H9 (cell line): ENCODE measurements around the gene ARHGAP26. TPM values are rescaled to one million over a fixed set of nuclear protein-coding genes. Genes with fewer than 3 reads are reported as not detected.

Experiments
- DNase-seq: peaks from one replicate; pipeline ENCODE4 v3.0.0-alpha.2; 2017
- H2AFZ ChIP-seq: one replicate; pipeline ENCODE4 v1.6.1; 2013; ENCODE audit warnings: mild to moderate bottlenecking, low read length, control low read depth, moderate library complexity
- H2AK5ac ChIP-seq: 2 replicates; pipeline ENCODE4 v1.6.1; 2013; ENCODE audit warnings: low read length, control low read depth, mixed read lengths; ENCODE audit not compliant: insufficient read length
- H2BK120ac ChIP-seq: one replicate; pipeline ENCODE4 v1.6.1; 2013; ENCODE audit warnings: low read depth, mild to moderate bottlenecking, low read length, control low read depth, inconsistent platforms; ENCODE audit not compliant: poor library complexity, severe bottlenecking
- H2BK12ac ChIP-seq: 2 replicates; pipeline ENCODE4 v1.6.1; 2013; ENCODE audit warnings: low read length, control low read depth, mixed read lengths, low read depth; ENCODE audit not compliant: insufficient read length
- H2BK15ac ChIP-seq: 2 replicates; pipeline ENCODE4 v1.6.1; 2013; ENCODE audit warnings: low read depth, low read length, control low read depth
- H2BK20ac ChIP-seq: one replicate; pipeline ENCODE4 v1.6.1; 2013; ENCODE audit warnings: low read depth, mild to moderate bottlenecking, low read length, control low read depth, inconsistent platforms; ENCODE audit not compliant: poor library complexity, severe bottlenecking
- H2BK5ac ChIP-seq: 2 replicates; pipeline ENCODE4 v1.6.1; 2013; ENCODE audit warnings: low read length, control low read depth, mixed read lengths; ENCODE audit not compliant: insufficient read length
- H3K14ac ChIP-seq: 2 replicates; pipeline ENCODE4 v1.6.1; 2013; ENCODE audit warnings: low read length, control low read depth; ENCODE audit not compliant: insufficient read depth
- H3K18ac ChIP-seq: 2 replicates; pipeline ENCODE4 v1.6.1; 2013; ENCODE audit warnings: low read depth, mild to moderate bottlenecking, mixed read lengths, low read length, control low read depth; ENCODE audit not compliant: insufficient read length
- H3K23ac ChIP-seq: 2 replicates; pipeline ENCODE4 v1.6.1; 2013; ENCODE audit warnings: low read length, control low read depth, mixed read lengths, low read depth; ENCODE audit not compliant: insufficient read length
- H3K23me2 ChIP-seq: 2 replicates; pipeline ENCODE4 v1.6.1; 2013; ENCODE audit warnings: low read depth, mild to moderate bottlenecking, mixed read lengths, low read length, control low read depth; ENCODE audit not compliant: insufficient read length, poor library complexity, severe bottlenecking
- H3K27ac ChIP-seq: 2 replicates; pipeline ENCODE4 v1.5.1; 2013; ENCODE audit warnings: low read length, control low read depth, mixed read lengths, low read depth; ENCODE audit not compliant: insufficient read length
- H3K27me3 ChIP-seq: 2 replicates; pipeline ENCODE4 v1.6.1; 2013; ENCODE audit warnings: low read length, control low read depth, inconsistent platforms; ENCODE audit not compliant: insufficient read depth
- H3K4ac ChIP-seq: 2 replicates; pipeline ENCODE4 v1.6.1; 2013; ENCODE audit warnings: low read depth, mild to moderate bottlenecking, control low read depth, inconsistent platforms, low read length, moderate library complexity
- H3K4me1 ChIP-seq: 2 replicates; pipeline ENCODE4 v1.6.1; 2013; ENCODE audit warnings: low read length, control low read depth, inconsistent platforms; ENCODE audit not compliant: insufficient read depth
- H3K4me2 ChIP-seq: 2 replicates; pipeline ENCODE4 v1.6.1; 2013; ENCODE audit warnings: low read length, control low read depth, mixed read lengths; ENCODE audit not compliant: insufficient read length, insufficient read depth
- H3K56ac ChIP-seq: 2 replicates; pipeline ENCODE4 v1.6.1; 2013; ENCODE audit warnings: low read depth, mild to moderate bottlenecking, mixed read lengths, low read length, control low read depth; ENCODE audit not compliant: insufficient read length
- H3K79me1 ChIP-seq: 2 replicates; pipeline ENCODE4 v1.6.1; 2013; ENCODE audit warnings: low read depth, mild to moderate bottlenecking, moderate library complexity, low read length, control low read depth, inconsistent platforms; ENCODE audit not compliant: insufficient read depth, poor library complexity, severe bottlenecking
- H3K79me2 ChIP-seq: 2 replicates; pipeline ENCODE4 v1.6.1; 2013; ENCODE audit warnings: low read length, control low read depth, inconsistent platforms; ENCODE audit not compliant: insufficient read depth
- H3K9ac ChIP-seq: 2 replicates; pipeline ENCODE4 v1.6.1; 2013; ENCODE audit warnings: low read length, control low read depth, mixed read lengths; ENCODE audit not compliant: insufficient read length; ENCODE audit errors: extremely low read depth
- H3K9me3 ChIP-seq: one replicate; pipeline ENCODE4 v1.6.1; 2013; ENCODE audit warnings: low read depth, low read length, inconsistent platforms; ENCODE audit not compliant: control insufficient read depth
- H3T11ph ChIP-seq: one replicate; pipeline ENCODE4 v1.6.1; 2013; ENCODE audit warnings: mild to moderate bottlenecking, low read length, control low read depth, inconsistent platforms
- H4K20me1 ChIP-seq: one replicate; pipeline ENCODE4 v1.6.1; 2013; ENCODE audit not compliant: control insufficient read depth, insufficient read length, insufficient read depth
- H4K5ac ChIP-seq: 2 replicates; pipeline ENCODE4 v1.6.1; 2013; ENCODE audit warnings: low read depth, mild to moderate bottlenecking, mixed read lengths, low read length, control low read depth; ENCODE audit not compliant: insufficient read length
- H4K8ac ChIP-seq: replicated peaks from 2 replicates; pipeline ENCODE4 v1.6.1; 2013; ENCODE audit warnings: low read length, control low read depth, mixed read lengths, low read depth; ENCODE audit not compliant: insufficient read length
- H4K91ac ChIP-seq: 2 replicates; pipeline ENCODE4 v1.6.1; 2013; ENCODE audit warnings: low read depth, mild to moderate bottlenecking, moderate library complexity, mixed read lengths, low read length, control low read depth; ENCODE audit not compliant: insufficient read length
- H3K27ac Mint-ChIP-seq, 3 experiments: 2 replicates in 2 of 3; 3 replicates in 1 of 3; pipeline ENCODE4 v1.8.0; 2020 to 2021; ENCODE audit warnings: mixed read lengths in 3 of 3, mild to moderate bottlenecking in 1 of 3, moderate library complexity in 1 of 3
- H3K27me3 Mint-ChIP-seq: 2 replicates; pipeline ENCODE4 v1.8.0; 2021; ENCODE audit warnings: low read depth, mild to moderate bottlenecking, moderate library complexity, mixed read lengths
- H3K36me3 Mint-ChIP-seq, 3 experiments: 2 replicates in 2 of 3; 3 replicates in 1 of 3; pipeline ENCODE4 v1.8.0; 2020 to 2021; ENCODE audit warnings: low read depth in 3 of 3, mixed read lengths in 3 of 3; ENCODE audit not compliant: insufficient read depth in 1 of 3
- H3K4me1 Mint-ChIP-seq, 2 experiments: 2 replicates each; pipeline ENCODE4 v1.8.0; 2020; ENCODE audit warnings: mixed read lengths in 2 of 2
- H3K4me3 Mint-ChIP-seq, 2 experiments: 2 replicates in 1 of 2; 3 replicates in 1 of 2; pipeline ENCODE4 v1.8.0; 2020 to 2021; ENCODE audit warnings: mild to moderate bottlenecking in 2 of 2, mixed read lengths in 2 of 2, moderate library complexity in 1 of 2
- H3K9me3 Mint-ChIP-seq, 2 experiments: 2 replicates in 1 of 2; 3 replicates in 1 of 2; pipeline ENCODE4 v1.8.0; 2020; ENCODE audit warnings: mild to moderate bottlenecking in 2 of 2, mixed read lengths in 2 of 2, moderate library complexity in 1 of 2
- WGBS: extraction: QIAGEN DNeasy Blood & Tissue Kit; methylation state at CpG from one replicate; pipeline ENCODE4 v1.1.7; 2013; ENCODE audit warnings: missing lambda C conversion rate, low lambda C conversion rate, mixed read lengths; ENCODE audit not compliant: insufficient read length; ENCODE audit errors: extremely low coverage; 5-methylcytosine and 5-hydroxymethylcytosine counted together
- total RNA-seq: library from RNA; stranded (reverse); gene quantifications from 2 replicates; pipeline ENCODE4 v1.2.1, GENCODE V29; 2021
- TF ChIP-seq, protein P1 (sequence below): fragments of 200-600 bp; sonication (generic); conservative IDR thresholded peaks from 3 replicates; pipeline ENCODE4 v1.8.0; 2021; ENCODE audit warnings: antibody characterized with exemption, mild to moderate bottlenecking

ARHGAP26 gene
- total RNA-seq, 1 experiment from 2014 or later: 13.8 TPM

DNA sequence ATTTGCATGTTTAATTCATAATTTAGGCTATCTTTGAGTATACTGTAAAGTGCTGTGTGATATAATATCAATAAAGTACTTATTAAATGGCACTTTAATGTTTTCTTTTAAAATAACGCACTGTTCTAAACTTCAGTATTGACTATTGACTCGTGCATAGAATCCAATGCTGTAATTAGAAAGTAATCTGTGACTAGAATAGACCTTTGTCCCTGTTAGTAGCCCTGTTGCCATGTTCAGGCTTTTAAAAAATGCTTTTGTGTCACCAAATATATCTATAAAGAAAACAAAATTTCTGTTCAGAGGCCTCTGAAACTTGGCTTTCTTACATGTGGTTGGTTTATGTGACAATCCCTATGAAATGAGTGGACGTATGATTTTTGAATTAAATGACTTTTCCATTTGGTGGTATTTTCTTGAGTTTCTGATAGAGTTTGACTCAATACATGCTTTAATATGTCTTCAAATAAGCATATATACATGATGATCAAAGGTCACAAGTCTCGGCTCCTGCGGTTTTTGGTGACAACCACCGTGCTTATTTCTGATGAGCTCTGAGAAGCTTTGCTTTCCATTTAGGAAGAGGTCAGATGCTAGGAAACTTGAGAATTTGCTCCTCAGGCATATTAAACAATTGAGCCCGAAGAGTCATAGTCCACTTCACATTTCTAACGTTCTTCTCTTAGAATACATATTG, 458.6 kb downstream of the ARHGAP26 start:
- peaks cover 17 to 19% of the 10 kb centered on the region in 2 experiments for H3K4me1 Mint-ChIP-seq
- Histone ChIP-seq H4K8ac (no peak overlapping the region), H3K56ac (no peak overlapping the region), H3T11ph (no peak overlapping the region), H2AK5ac (no peak overlapping the region), H4K91ac (no peak overlapping the region), H2BK15ac (no peak overlapping the region), H4K5ac (no peak overlapping the region), H3K4me2 (no peak overlapping the region), H3K79me2 (no peaks in the 10 kb centered on the region), H3K23ac (no peak overlapping the region), H3K18ac (no peak overlapping the region), H4K20me1 (no peaks in the 10 kb centered on the region), H3K4ac (no peak overlapping the region), H2AFZ (no peak overlapping the region), H3K27ac (no peak overlapping the region), H3K9ac (no peak overlapping the region), H3K9me3 (no peaks in the 10 kb centered on the region), H2BK12ac (no peak overlapping the region), H2BK120ac (no peak overlapping the region), H3K23me2 (no peaks in the 10 kb centered on the region), H3K4me1 (no peaks in the 10 kb centered on the region), H2BK5ac (no peak overlapping the region), H3K14ac (no peak overlapping the region), H3K79me1 (no peaks in the 10 kb centered on the region), H3K27me3 (no peaks in the 10 kb centered on the region), H2BK20ac (no peak overlapping the region)
- H3K36me3 Mint-ChIP-seq: peaks cover 0 to 3% (median 2%) of the 10 kb centered on the region in 3 experiments; a peak in 2 of 7 replicates
- H3K27ac Mint-ChIP-seq: no peak overlapping the region
- WGBS: no CpG with 5 or more reads among the region's 8 CpGs
- no peak overlapping the region for H3K4me3 Mint-ChIP-seq
- TF ChIP-seq, protein P1, sequence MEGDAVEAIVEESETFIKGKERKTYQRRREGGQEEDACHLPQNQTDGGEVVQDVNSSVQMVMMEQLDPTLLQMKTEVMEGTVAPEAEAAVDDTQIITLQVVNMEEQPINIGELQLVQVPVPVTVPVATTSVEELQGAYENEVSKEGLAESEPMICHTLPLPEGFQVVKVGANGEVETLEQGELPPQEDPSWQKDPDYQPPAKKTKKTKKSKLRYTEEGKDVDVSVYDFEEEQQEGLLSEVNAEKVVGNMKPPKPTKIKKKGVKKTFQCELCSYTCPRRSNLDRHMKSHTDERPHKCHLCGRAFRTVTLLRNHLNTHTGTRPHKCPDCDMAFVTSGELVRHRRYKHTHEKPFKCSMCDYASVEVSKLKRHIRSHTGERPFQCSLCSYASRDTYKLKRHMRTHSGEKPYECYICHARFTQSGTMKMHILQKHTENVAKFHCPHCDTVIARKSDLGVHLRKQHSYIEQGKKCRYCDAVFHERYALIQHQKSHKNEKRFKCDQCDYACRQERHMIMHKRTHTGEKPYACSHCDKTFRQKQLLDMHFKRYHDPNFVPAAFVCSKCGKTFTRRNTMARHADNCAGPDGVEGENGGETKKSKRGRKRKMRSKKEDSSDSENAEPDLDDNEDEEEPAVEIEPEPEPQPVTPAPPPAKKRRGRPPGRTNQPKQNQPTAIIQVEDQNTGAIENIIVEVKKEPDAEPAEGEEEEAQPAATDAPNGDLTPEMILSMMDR: no peak
- H3K9me3 Mint-ChIP-seq: no peaks in the 10 kb centered on the region
- peaks cover 2% of the 10 kb centered on the region; the same call in 1 of the 2 replicates for H3K27me3 Mint-ChIP-seq
- DNase-seq: no peak
